Sigmoid colon (tissue), 4 donors: ENCODE results near the gene NRXN3.

Experiments
- POLR2AphosphoS5 ChIP-seq, 4 donors: sonication (generic); formaldehyde crosslinking; IDR thresholded peaks; one replicate each; pipeline ENCODE4 v1.6.1; 2017; ENCODE audit warnings: antibody characterized with exemption in 4 of 4
- TF ChIP-seq, protein P1 (sequence below), 4 experiments: fragments of 450-650 bp in 3 of 4; fragments of 200-600 bp in 1 of 4; IDR thresholded peaks; one replicate each; pipeline ENCODE4 v1.5.1; 2016 to 2019; ENCODE audit warnings: antibody characterized with exemption in 4 of 4, mild to moderate bottlenecking in 3 of 4, moderate library complexity in 2 of 4

DNA sequence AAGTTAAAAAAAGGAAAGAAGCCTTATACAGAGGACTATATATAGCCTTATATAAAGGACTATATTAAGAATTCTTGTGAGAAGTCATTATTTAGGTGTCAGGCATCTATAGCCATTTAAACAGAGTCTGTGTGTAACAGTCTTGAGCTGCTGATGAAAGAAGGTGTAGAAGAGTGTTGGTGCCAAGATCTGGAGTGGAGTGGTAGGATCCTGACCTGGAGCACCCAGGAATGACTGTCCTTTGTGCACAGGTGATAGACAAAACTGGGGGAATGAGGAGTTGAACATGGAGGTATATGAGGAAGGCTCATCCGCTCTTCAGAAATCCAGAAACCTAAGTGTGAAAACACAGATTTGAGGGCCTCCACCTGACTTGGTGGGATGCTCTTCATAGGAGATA, 747.3 kb downstream of the NRXN3 start:
- TF ChIP-seq, protein P1, sequence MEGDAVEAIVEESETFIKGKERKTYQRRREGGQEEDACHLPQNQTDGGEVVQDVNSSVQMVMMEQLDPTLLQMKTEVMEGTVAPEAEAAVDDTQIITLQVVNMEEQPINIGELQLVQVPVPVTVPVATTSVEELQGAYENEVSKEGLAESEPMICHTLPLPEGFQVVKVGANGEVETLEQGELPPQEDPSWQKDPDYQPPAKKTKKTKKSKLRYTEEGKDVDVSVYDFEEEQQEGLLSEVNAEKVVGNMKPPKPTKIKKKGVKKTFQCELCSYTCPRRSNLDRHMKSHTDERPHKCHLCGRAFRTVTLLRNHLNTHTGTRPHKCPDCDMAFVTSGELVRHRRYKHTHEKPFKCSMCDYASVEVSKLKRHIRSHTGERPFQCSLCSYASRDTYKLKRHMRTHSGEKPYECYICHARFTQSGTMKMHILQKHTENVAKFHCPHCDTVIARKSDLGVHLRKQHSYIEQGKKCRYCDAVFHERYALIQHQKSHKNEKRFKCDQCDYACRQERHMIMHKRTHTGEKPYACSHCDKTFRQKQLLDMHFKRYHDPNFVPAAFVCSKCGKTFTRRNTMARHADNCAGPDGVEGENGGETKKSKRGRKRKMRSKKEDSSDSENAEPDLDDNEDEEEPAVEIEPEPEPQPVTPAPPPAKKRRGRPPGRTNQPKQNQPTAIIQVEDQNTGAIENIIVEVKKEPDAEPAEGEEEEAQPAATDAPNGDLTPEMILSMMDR (IDR thresholded peaks at IDR 0.05) = no peak
- TF ChIP-seq POLR2AphosphoS5 (IDR thresholded peaks at IDR 0.05) = no peak
